HG03060 (cell line): ENCODE measurements around the gene RAB20.

Source experiments
- ATAC-seq: cut with Tn5 transposase; IDR thresholded peaks from one replicate; pipeline ENCODE4 v1.9.1; 2021; ENCODE audit warnings: low read depth, moderate number of reproducible peaks; ENCODE audit not compliant: unreplicated experiment

Gene RAB20

DNA sequence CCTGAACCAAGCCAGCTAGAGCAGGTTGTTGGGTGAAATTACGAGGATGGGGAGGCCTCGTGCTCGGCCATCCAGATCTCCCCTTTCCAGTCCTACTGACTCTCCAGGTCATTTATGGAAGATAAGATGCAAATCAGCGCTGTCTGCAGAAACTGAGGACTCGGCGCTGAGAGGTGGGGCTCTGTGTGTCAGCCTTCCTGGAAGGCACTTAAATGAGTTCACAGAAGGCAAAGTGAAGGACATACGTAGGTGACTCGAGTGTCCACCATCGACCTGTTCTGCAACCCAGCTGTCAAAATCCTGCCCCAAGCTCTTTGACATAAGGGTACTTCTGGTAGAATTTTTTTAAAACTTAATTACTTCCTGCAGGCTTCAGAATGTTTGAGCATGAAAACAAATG, 86.4 kb downstream of the RAB20 start:
- no peak for ATAC-seq

DNA sequence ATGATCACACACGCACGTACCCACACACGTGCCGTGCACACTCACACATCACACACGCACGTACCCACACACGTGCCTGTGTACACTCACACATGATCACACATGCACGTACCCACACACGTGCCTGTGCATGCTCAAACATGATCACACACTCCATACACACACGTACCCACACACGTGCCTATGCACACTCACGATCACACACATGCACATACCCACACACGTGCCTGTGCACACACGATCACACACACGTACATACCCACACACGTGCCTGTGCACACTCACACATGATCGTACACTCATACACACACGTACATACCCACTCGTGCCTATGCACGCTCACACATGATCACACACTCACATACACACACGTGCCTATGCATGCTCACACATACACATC, 86.8 kb downstream of the RAB20 start:
- no peak for ATAC-seq
